ENCODE measurements around the gene GP2. TPM values are rescaled to one million over a fixed set of nuclear protein-coding genes. Genes with fewer than 3 reads are reported as not detected.
A peak's percentile ranks its signal among the peaks of the same experiment; 100 is the strongest.

Gene GP2
- total RNA-seq, 1 donor from 2014 or later: 3.4 TPM

DNA sequence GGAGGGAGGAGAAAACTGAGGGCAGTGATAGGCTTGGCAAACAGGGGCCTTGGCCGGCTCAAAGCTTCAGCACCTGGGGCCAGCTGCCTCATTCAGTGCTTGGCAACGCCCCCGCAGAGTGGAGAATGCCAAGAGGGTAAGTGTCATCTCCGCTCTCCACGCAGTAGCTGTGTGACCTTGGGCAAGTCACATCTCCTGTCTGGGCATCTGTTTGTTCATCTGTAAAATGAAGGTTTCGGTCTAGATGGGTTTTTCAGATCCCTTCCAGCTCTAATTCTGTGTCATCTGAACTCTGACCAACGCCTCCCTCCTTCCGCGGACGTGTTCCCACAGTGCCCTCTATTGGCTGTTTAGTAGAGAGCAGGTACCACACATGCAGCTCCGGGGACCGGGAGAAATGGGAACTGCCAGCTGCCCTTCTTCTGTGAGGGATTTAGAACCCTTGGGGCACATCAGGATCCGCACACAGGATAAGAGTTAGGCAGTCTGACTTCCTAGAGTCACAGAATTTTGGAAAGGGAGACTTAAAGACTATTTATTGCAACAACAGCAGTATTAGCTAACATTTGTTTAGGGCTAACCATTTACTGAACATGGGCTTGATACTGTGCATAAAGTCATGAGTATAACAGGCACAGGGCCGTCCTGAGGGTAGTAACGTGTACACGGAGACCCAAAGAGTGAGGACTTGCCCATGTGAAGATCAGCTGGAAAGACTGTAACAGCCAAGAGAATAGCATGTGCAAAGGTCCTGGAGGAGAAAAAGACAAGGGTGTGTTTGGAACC is 26.8 kb downstream of the GP2 start:
- H3K4me1 Mint-ChIP-seq (ENCODE audit: unreplicated experiment): no peaks in the 10 kb centered on the region
- TF ChIP-seq CTCF (conservative IDR thresholded peaks at IDR 0.05): peak; percentile 85
- peaks cover 37% of the 10 kb centered on the region for H3K27me3 Mint-ChIP-seq
- DNase-seq (ENCODE audit: extremely low spot score, unreplicated experiment): no peak
- H3K36me3 Mint-ChIP-seq: no peaks in the 10 kb centered on the region
- no peak overlapping the region for H3K4me3 Mint-ChIP-seq
- H3K27ac Mint-ChIP-seq: no peak overlapping the region
- H3K9me3 Mint-ChIP-seq: no peaks in the 10 kb centered on the region

DNA sequence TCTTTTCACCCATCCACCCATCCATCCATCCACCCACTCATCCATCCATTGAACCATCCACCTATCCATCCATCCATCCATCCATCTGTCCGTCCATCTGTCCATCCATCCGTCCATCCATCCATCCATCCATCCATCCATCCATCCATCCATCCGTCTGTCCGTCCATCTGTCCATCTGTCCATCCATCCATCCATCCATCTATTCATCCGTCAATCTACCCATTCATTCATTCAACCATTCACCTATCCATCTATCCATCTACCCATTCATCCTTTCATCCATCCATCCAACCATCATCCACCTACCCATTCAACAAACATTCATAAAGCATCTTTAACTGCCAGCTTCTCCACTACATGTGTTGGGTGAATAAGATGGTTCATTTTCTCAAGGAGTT is 28.9 kb downstream of the GP2 start:
- Mint-ChIP-seq H3K27me3 (peaks cover 36% of the 10 kb centered on the region), H3K27ac (no peak overlapping the region), H3K9me3 (no peaks in the 10 kb centered on the region), H3K36me3 (no peaks in the 10 kb centered on the region), H3K4me3 (no peak overlapping the region), H3K4me1 (ENCODE audit: unreplicated experiment) (no peaks in the 10 kb centered on the region)
- TF ChIP-seq CTCF (conservative IDR thresholded peaks at IDR 0.05): no peak
- DNase-seq (ENCODE audit: extremely low spot score, unreplicated experiment): no peak

DNA sequence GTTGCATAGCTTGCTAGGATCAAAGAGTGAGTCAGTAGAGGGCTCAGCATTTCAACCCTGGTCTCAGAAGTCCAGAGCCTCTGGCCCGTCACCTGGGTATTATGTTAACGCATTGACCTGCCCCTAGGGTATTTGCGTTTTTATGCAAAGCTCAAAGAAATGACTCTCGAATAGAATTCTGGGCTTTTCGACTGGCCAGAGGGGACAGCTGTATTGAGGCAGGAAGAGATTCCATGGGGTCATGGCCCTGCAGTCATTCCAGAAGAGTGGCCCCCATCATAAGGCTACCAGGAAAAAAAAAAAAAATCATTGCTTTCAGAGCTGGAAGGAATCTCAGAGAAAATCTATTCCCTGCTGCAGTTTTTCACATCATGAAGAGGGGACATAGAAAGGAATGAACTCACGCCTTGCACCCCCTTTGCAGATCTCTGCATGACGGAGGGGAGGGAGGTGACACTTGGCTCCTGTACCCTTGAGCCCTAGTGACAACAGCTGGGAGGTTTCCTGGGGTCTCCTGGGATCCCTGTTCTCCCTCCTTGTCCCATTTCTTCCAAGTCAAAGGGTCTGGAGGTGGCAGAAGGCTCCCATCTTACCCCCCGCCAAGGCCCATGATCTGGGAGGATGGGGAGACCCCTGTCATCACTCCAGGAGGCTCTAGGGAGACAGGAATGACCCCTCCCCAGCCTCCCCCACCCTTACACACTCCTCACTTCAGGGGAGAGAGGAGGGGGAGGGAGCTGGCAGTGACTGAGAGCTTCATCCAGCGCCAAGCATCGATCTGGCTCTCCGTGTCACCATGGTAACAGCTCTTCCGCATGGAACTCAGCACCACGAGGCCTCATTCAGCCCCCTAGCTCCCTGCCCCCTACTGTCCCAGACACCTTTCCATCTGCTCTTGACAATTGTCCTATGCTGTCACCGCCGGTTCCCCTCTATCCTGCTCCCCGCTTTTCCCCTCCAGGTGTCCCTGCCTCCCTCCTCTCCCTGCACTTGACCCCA is 35.8 kb downstream of the GP2 start:
- peaks cover 20% of the 10 kb centered on the region for H3K27me3 Mint-ChIP-seq
- H3K4me1 Mint-ChIP-seq (ENCODE audit: unreplicated experiment): no peaks in the 10 kb centered on the region
- no peak overlapping the region for H3K27ac Mint-ChIP-seq
- DNase-seq (ENCODE audit: extremely low spot score, unreplicated experiment): no peak
- no peaks in the 10 kb centered on the region for H3K36me3 Mint-ChIP-seq
- H3K4me3 Mint-ChIP-seq: no peak overlapping the region
- TF ChIP-seq CTCF (conservative IDR thresholded peaks at IDR 0.05): no peak
- no peaks in the 10 kb centered on the region for H3K9me3 Mint-ChIP-seq

GRCh38 chr16:20289571-20289970 is 37.7 kb downstream of the GP2 start:
- Mint-ChIP-seq H3K27ac (no peak overlapping the region), H3K9me3 (no peaks in the 10 kb centered on the region), H3K36me3 (no peaks in the 10 kb centered on the region), H3K4me1 (ENCODE audit: unreplicated experiment) (no peaks in the 10 kb centered on the region), H3K4me3 (no peak overlapping the region), H3K27me3 (peaks cover 24% of the 10 kb centered on the region)
- no peak for TF ChIP-seq CTCF (conservative IDR thresholded peaks at IDR 0.05)
- DNase-seq (ENCODE audit: extremely low spot score, unreplicated experiment): no peak

DNA sequence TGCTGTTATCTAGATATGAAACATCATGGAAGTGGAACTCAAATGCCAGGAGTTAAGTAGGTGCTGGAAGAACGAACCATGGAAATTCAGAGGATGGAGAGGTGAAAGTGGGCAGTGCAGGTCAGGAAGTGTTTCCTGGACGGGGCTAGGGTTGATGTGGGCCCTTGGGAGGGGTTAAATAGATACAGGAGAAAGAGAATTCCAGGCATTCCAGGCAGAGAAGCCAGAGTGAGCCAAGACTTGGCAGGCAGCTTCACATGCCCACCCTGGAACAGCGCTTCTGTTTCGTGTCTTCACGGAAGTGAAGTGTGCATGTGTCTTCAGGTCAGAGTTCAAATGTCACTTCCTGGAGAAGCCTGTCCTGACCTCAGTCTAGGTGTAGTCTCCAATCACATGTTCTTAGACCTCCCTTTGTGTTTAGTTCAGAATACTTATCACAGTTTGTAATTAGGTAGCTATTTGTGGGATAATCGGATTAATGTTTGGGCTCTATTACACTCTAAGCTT is 41.3 kb downstream of the GP2 start:
- Mint-ChIP-seq H3K9me3 (no peaks in the 10 kb centered on the region), H3K27me3 (peaks cover 22% of the 10 kb centered on the region), H3K4me1 (ENCODE audit: unreplicated experiment) (no peaks in the 10 kb centered on the region), H3K27ac (no peak overlapping the region), H3K4me3 (no peak overlapping the region), H3K36me3 (no peaks in the 10 kb centered on the region)
- TF ChIP-seq CTCF (conservative IDR thresholded peaks at IDR 0.05): no peak
- no peak for DNase-seq (ENCODE audit: extremely low spot score, unreplicated experiment)

Measured in type B pancreatic cell (in vitro differentiated cells).